DOHH2 (cell line): ENCODE data around the gene MRPL33.
"Not testable (repeated sequence)": the region's sequence is repeated elsewhere in the genome, so short reads cannot be mapped to it uniquely, and the experiment has no call there.

ENCODE experiments used
- H3F3A ChIP-seq: fragments of 200-600 bp; sonication (generic), shearing (Covaris generic); 2 replicates; pipeline ENCODE4 v1.6.0; 2016; ENCODE audit warnings: antibody characterized with exemption, mild to moderate bottlenecking; ENCODE audit not compliant: control insufficient read depth, insufficient read depth
- H3K27ac ChIP-seq: fragments of 200-600 bp; sonication (generic); 2 replicates; pipeline ENCODE4 v1.5.1; 2014; ENCODE audit warnings: low read depth, mild to moderate bottlenecking, low read length, moderate library complexity
- H3K27me3 ChIP-seq: fragments of 200-600 bp; sonication (generic); 2 replicates; pipeline ENCODE4 v1.6.1; 2014; ENCODE audit warnings: mild to moderate bottlenecking, low read length, mixed read lengths; ENCODE audit not compliant: control insufficient read depth
- H3K36me3 ChIP-seq: fragments of 200-600 bp; sonication (generic); 2 replicates; pipeline ENCODE4 v1.6.1; 2014; ENCODE audit warnings: mild to moderate bottlenecking, low read length, moderate library complexity, mixed read lengths; ENCODE audit not compliant: control insufficient read depth
- H3K4me1 ChIP-seq: fragments of 200-600 bp; sonication (generic); 2 replicates; pipeline ENCODE4 v1.6.1; 2014; ENCODE audit warnings: mild to moderate bottlenecking, low read length, mixed read lengths; ENCODE audit not compliant: control insufficient read depth
- H3K4me2 ChIP-seq: fragments of 200-600 bp; sonication (generic); 2 replicates; pipeline ENCODE4 v1.6.0; 2014; ENCODE audit warnings: mild to moderate bottlenecking, low read length, moderate library complexity
- H3K4me3 ChIP-seq: fragments of 200-600 bp; sonication (generic); 2 replicates; pipeline ENCODE4 v1.5.1; 2014; ENCODE audit warnings: mild to moderate bottlenecking, low read length, mixed read lengths
- H3K79me2 ChIP-seq: fragments of 200-600 bp; sonication (generic); 2 replicates; pipeline ENCODE4 v1.6.1; 2014; ENCODE audit warnings: mild to moderate bottlenecking, low read length, mixed read lengths; ENCODE audit not compliant: control insufficient read depth
- H3K9me2 ChIP-seq: fragments of 200-600 bp; sonication (generic); replicated peaks from 2 replicates; pipeline ENCODE4 v1.6.1; 2014; ENCODE audit warnings: mild to moderate bottlenecking, low read length, mixed read lengths; ENCODE audit not compliant: control insufficient read depth
- H3K9me3 ChIP-seq: fragments of 200-600 bp; sonication (generic); 2 replicates; pipeline ENCODE4 v1.6.1; 2014; ENCODE audit warnings: antibody characterized with exemption, low read length, mixed read lengths; ENCODE audit not compliant: control insufficient read depth, insufficient read depth
- H4K20me1 ChIP-seq: fragments of 200-600 bp; sonication (generic); 2 replicates; pipeline ENCODE4 v1.6.0; 2014; ENCODE audit warnings: low read depth, mild to moderate bottlenecking, antibody characterized with exemption, low read length, moderate library complexity; ENCODE audit not compliant: control insufficient read depth, insufficient read depth
- EZH2phosphoT487 ChIP-seq: fragments of 200-600 bp; sonication (generic); IDR thresholded peaks from 2 replicates; pipeline ENCODE4 v1.6.1; 2017; ENCODE audit warnings: borderline replicate concordance, mild to moderate bottlenecking, antibody characterized with exemption, low read length, moderate library complexity, mixed read lengths
- TF ChIP-seq, protein P1 (sequence below): fragments of 200-600 bp; sonication (generic); IDR thresholded peaks from one replicate; pipeline ENCODE4 v1.5.1; 2014; ENCODE audit warnings: antibody characterized with exemption, mild to moderate bottlenecking, low read depth, low read length; ENCODE audit not compliant: poor library complexity, severe bottlenecking

MRPL33 gene

DNA sequence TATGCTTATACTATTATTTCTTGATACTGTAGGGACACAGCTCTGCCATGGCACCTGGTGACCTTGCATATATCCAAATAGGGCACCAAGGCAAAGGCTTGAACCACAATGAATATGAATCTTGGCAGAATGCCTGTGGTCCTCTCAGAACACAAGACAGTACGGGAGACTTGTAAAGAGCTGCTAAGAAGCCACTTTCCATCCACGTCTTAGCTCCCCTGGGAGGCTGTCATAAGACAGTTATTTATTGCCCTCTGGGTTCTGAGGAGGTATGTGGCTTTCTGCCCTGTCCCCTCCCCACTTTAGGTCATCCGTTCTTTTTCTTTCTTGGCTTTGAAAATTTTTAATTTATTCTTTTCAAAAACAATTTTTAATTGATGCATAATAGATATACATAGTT is 29.8 kb upstream of the MRPL33 start:
- Histone ChIP-seq H4K20me1 (no peaks in the 10 kb centered on the region), H3K4me3 (no peak overlapping the region), H3K4me2 (no peak overlapping the region), H3K27ac (no peak overlapping the region), H3K4me1 (no peaks in the 10 kb centered on the region), H3K9me2 (no peaks in the 10 kb centered on the region), H3K79me2 (no peaks in the 10 kb centered on the region), H3F3A (no peaks in the 10 kb centered on the region), H3K36me3 (no peaks in the 10 kb centered on the region), H3K9me3 (no peaks in the 10 kb centered on the region), H3K27me3 (peaks cover 10% of the 10 kb centered on the region)
- no peak for TF ChIP-seq EZH2phosphoT487
- TF ChIP-seq, protein P1, sequence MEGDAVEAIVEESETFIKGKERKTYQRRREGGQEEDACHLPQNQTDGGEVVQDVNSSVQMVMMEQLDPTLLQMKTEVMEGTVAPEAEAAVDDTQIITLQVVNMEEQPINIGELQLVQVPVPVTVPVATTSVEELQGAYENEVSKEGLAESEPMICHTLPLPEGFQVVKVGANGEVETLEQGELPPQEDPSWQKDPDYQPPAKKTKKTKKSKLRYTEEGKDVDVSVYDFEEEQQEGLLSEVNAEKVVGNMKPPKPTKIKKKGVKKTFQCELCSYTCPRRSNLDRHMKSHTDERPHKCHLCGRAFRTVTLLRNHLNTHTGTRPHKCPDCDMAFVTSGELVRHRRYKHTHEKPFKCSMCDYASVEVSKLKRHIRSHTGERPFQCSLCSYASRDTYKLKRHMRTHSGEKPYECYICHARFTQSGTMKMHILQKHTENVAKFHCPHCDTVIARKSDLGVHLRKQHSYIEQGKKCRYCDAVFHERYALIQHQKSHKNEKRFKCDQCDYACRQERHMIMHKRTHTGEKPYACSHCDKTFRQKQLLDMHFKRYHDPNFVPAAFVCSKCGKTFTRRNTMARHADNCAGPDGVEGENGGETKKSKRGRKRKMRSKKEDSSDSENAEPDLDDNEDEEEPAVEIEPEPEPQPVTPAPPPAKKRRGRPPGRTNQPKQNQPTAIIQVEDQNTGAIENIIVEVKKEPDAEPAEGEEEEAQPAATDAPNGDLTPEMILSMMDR: no peak

DNA sequence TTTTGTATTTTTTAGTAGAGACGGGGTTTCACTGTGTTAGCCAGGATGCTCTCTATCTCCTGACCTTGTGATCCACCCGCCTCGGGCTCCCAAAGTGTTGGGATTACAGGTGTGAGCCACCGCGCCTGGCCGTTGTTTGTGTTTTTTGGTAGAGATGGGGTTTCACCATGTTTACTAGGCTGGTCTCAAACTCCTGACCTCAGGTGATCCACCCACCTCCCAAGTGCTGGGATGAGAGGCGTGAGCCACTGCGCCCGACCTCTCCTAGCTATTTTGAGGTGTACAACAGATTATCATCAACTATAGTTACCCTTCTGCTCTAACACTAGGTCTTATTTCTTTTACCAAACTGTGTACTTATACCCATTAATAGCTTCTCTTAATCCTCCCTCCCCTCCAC is 28.9 kb upstream of the MRPL33 start:
- Histone ChIP-seq H3K9me3 (no peaks in the 10 kb centered on the region), H3K4me1 (no peaks in the 10 kb centered on the region), H4K20me1 (no peaks in the 10 kb centered on the region), H3K9me2 (no peaks in the 10 kb centered on the region), H3F3A (no peaks in the 10 kb centered on the region), H3K27me3 (peaks cover 8% of the 10 kb centered on the region), H3K36me3 (no peaks in the 10 kb centered on the region), H3K4me3 (no peak overlapping the region), H3K27ac (no peak overlapping the region), H3K4me2 (no peak overlapping the region), H3K79me2 (no peaks in the 10 kb centered on the region)
- no peak for TF ChIP-seq EZH2phosphoT487
- TF ChIP-seq, protein P1: no peak

DNA sequence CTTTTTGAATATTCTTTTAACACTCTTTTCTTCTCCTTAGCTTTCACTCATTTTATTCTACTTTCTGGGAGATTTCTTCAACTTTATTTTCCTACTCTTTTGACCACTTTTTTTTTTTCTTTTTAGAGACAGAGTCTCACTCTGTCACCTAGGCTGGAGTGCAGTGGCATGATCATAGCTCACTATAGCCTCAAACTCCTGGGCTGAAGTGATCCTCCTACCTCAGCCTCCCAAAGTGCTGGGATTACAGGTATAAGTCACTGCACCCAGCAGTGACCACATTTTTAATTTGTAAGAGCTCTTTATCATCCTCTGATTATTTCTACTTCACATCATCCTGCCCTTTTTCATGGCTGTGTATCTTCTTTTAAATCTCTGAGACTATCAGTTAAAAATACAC is 26.0 kb upstream of the MRPL33 start:
- not testable (repeated sequence) for H3K27ac ChIP-seq, H3K4me3 ChIP-seq, H3K9me3 ChIP-seq, H3F3A ChIP-seq, H3K4me2 ChIP-seq, H4K20me1 ChIP-seq, H3K36me3 ChIP-seq, H3K79me2 ChIP-seq, H3K9me2 ChIP-seq, H3K4me1 ChIP-seq
- peaks cover 11% of the 10 kb centered on the region for H3K27me3 ChIP-seq

DNA sequence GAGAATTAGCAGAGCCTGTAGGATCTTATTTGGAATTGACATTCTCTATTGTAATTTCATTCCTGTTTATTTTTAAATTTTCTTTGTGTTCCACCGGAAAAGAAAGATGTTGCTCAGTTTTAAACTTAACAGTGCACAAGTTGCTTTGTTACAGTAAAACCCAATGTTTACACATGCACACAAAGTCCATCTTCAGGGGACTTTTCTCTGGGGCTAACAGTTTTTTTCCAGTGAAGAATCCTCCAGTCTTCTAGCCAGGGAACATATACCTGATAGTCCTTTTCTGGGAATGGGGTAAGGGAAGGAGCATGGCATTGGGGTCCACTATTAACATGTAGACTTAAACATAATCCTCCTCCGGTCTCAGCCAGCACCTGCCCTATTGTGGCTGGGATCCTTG is 25.2 kb upstream of the MRPL33 start:
- no peaks in the 10 kb centered on the region for H3K36me3 ChIP-seq
- H4K20me1 ChIP-seq: no peaks in the 10 kb centered on the region
- H3K4me1 ChIP-seq: no peaks in the 10 kb centered on the region
- H3F3A ChIP-seq: no peaks in the 10 kb centered on the region
- TF ChIP-seq EZH2phosphoT487: no peak
- TF ChIP-seq, protein P1: no peak
- H3K4me2 ChIP-seq: no peak overlapping the region
- no peak overlapping the region for H3K27ac ChIP-seq
- peaks cover 11% of the 10 kb centered on the region for H3K27me3 ChIP-seq
- no peak overlapping the region for H3K4me3 ChIP-seq
- no peaks in the 10 kb centered on the region for H3K9me3 ChIP-seq
- H3K9me2 ChIP-seq: no peaks in the 10 kb centered on the region
- no peaks in the 10 kb centered on the region for H3K79me2 ChIP-seq
